MM.1S (cell line): ENCODE results near the gene SHROOM3.

Experiments used
- DNase-seq: peaks from one replicate; pipeline ENCODE4 v3.0.0-alpha.2; 2015
- H2AFZ ChIP-seq: fragments of 300-600 bp; sonication (generic); 2 replicates; pipeline ENCODE4 v1.6.0; 2016; ENCODE audit warnings: antibody characterized with exemption, low read length
- H3F3A ChIP-seq: fragments of 300-600 bp; sonication (generic); 2 replicates; pipeline ENCODE4 v1.6.1; 2016; ENCODE audit warnings: mild to moderate bottlenecking, antibody characterized with exemption, low read length, moderate library complexity, mixed read lengths; ENCODE audit not compliant: insufficient read depth
- H3K27ac ChIP-seq: fragments of 300-600 bp; sonication (generic); 2 replicates; pipeline ENCODE4 v1.5.1; 2016; ENCODE audit warnings: mild to moderate bottlenecking, low read length
- H3K27me3 ChIP-seq: fragments of 300-600 bp; sonication (generic); replicated peaks from 2 replicates; pipeline ENCODE4 v1.6.0; 2016; ENCODE audit warnings: low read length; ENCODE audit not compliant: insufficient read depth
- H3K36me3 ChIP-seq: fragments of 300-600 bp; sonication (generic); replicated peaks from 2 replicates; pipeline ENCODE4 v1.6.1; 2016; ENCODE audit warnings: mild to moderate bottlenecking, low read length, mixed read lengths; ENCODE audit not compliant: insufficient read depth
- H3K4me1 ChIP-seq: fragments of 300-600 bp; sonication (generic); 2 replicates; pipeline ENCODE4 v1.6.1; 2016; ENCODE audit warnings: low read length, mixed read lengths
- H3K4me2 ChIP-seq: fragments of 300-600 bp; sonication (generic); 2 replicates; pipeline ENCODE4 v1.6.0; 2016; ENCODE audit warnings: low read depth, low read length
- H3K4me3 ChIP-seq: fragments of 300-600 bp; sonication (generic); 2 replicates; pipeline ENCODE4 v1.5.1; 2016; ENCODE audit warnings: low read length, mixed read lengths
- H3K79me2 ChIP-seq: fragments of 300-600 bp; sonication (generic); 2 replicates; pipeline ENCODE4 v1.6.1; 2016; ENCODE audit warnings: mixed run types, low read length, mixed read lengths
- H3K9ac ChIP-seq: fragments of 300-600 bp; sonication (generic); 2 replicates; pipeline ENCODE4 v1.6.1; 2016; ENCODE audit warnings: low read length, mixed read lengths
- H3K9me2 ChIP-seq: fragments of 300-600 bp; sonication (generic); replicated peaks from 2 replicates; pipeline ENCODE4 v1.6.1; 2016; ENCODE audit warnings: mild to moderate bottlenecking, low read length, mixed read lengths; ENCODE audit not compliant: insufficient read depth
- H3K9me3 ChIP-seq: fragments of 300-600 bp; sonication (generic); replicated peaks from 2 replicates; pipeline ENCODE4 v1.6.1; 2016; ENCODE audit warnings: mild to moderate bottlenecking, low read length, mixed read lengths; ENCODE audit not compliant: insufficient read depth
- H4K20me1 ChIP-seq: fragments of 300-600 bp; sonication (generic); 2 replicates; pipeline ENCODE4 v1.6.1; 2016; ENCODE audit warnings: mild to moderate bottlenecking, low read length, moderate library complexity, mixed read lengths; ENCODE audit not compliant: insufficient read depth
- EZH2 ChIP-seq: fragments of 300-600 bp; sonication (generic); optimal IDR thresholded peaks from 2 replicates; pipeline ENCODE3; 2017; ENCODE audit warnings: low read depth, mild to moderate bottlenecking, antibody characterized with exemption, low read length, mixed read lengths
- EZH2phosphoT487 ChIP-seq: fragments of 300-600 bp; sonication (generic); IDR thresholded peaks from 2 replicates; pipeline ENCODE4 v1.6.1; 2018; ENCODE audit warnings: antibody characterized with exemption, low read length
- TF ChIP-seq, protein P1 (sequence below): fragments of 300-600 bp; sonication (generic); IDR thresholded peaks from 2 replicates; pipeline ENCODE4 v1.5.1; 2016; ENCODE audit warnings: antibody characterized with exemption, low read length, mixed read lengths

SHROOM3 gene

GRCh38 chr4:76594173-76594572 is 159.1 kb downstream of the SHROOM3 start:
- H3K9ac ChIP-seq = no peak overlapping the region
- DNase-seq = no peak
- no peaks in the 10 kb centered on the region for H3K9me3 ChIP-seq
- H3K9me2 ChIP-seq = no peaks in the 10 kb centered on the region
- H3K27me3 ChIP-seq = no peaks in the 10 kb centered on the region
- H3K4me2 ChIP-seq = no peak overlapping the region
- no peak overlapping the region for H2AFZ ChIP-seq
- H3K4me1 ChIP-seq = no peaks in the 10 kb centered on the region
- H3F3A ChIP-seq = no peaks in the 10 kb centered on the region
- H3K36me3 ChIP-seq = no peaks in the 10 kb centered on the region
- no peaks in the 10 kb centered on the region for H4K20me1 ChIP-seq
- TF ChIP-seq, protein P1, sequence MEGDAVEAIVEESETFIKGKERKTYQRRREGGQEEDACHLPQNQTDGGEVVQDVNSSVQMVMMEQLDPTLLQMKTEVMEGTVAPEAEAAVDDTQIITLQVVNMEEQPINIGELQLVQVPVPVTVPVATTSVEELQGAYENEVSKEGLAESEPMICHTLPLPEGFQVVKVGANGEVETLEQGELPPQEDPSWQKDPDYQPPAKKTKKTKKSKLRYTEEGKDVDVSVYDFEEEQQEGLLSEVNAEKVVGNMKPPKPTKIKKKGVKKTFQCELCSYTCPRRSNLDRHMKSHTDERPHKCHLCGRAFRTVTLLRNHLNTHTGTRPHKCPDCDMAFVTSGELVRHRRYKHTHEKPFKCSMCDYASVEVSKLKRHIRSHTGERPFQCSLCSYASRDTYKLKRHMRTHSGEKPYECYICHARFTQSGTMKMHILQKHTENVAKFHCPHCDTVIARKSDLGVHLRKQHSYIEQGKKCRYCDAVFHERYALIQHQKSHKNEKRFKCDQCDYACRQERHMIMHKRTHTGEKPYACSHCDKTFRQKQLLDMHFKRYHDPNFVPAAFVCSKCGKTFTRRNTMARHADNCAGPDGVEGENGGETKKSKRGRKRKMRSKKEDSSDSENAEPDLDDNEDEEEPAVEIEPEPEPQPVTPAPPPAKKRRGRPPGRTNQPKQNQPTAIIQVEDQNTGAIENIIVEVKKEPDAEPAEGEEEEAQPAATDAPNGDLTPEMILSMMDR = no peak
- TF ChIP-seq EZH2phosphoT487 (no peak), EZH2 (no peak)
- H3K79me2 ChIP-seq = no peaks in the 10 kb centered on the region
- no peak overlapping the region for H3K27ac ChIP-seq
- H3K4me3 ChIP-seq = no peak overlapping the region

DNA sequence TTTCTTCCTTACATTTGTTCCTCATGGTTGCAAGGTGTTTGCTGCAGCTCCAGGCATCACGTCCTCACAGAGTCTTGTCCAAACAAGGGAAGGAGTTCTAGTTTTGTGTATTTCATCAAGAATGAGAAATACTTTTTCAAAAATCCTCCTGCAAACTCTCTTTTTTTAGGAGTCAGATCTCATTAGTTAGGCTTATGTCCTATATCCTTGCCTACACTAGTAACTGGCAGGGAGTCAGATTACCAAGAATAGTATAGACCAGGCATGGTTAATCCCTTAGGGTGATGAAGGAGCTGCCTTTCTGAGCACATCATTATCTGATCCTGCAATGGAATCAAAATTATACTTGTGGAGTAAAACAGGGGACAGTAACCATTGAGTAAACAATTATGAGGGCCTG is 160.4 kb downstream of the SHROOM3 start:
- H2AFZ ChIP-seq = no peak overlapping the region
- no peaks in the 10 kb centered on the region for H4K20me1 ChIP-seq
- no peak overlapping the region for H3K27ac ChIP-seq
- no peak for DNase-seq
- no peaks in the 10 kb centered on the region for H3K9me3 ChIP-seq
- no peaks in the 10 kb centered on the region for H3F3A ChIP-seq
- H3K4me3 ChIP-seq = no peak overlapping the region
- H3K79me2 ChIP-seq = no peaks in the 10 kb centered on the region
- H3K27me3 ChIP-seq = no peaks in the 10 kb centered on the region
- TF ChIP-seq, protein P1 = no peak
- TF ChIP-seq EZH2 = no peak
- TF ChIP-seq EZH2phosphoT487 = no peak
- no peak overlapping the region for H3K4me2 ChIP-seq
- no peak overlapping the region for H3K9ac ChIP-seq
- H3K36me3 ChIP-seq = no peaks in the 10 kb centered on the region
- no peaks in the 10 kb centered on the region for H3K9me2 ChIP-seq
- no peaks in the 10 kb centered on the region for H3K4me1 ChIP-seq

DNA sequence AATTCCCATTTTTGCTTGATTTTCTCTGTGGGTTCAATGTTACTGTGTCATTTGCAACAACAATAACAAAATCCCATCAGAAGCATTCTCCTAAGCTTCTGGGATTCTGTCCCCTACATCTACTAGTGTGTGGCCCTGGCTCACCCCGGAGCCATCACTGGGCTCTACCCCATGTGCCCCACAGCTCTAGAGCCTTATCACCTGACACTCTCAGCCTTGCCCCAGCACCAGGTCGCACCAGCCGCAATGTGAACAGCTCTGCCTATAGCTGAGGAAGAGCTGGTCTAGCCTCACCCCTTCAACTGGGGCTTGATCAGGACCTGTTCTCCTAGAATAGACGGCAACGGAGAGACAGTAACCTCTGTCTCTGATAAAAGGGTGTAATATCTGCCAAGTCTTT is 161.7 kb downstream of the SHROOM3 start:
- H2AFZ ChIP-seq = no peak overlapping the region
- no peaks in the 10 kb centered on the region for H3F3A ChIP-seq
- H3K9ac ChIP-seq = no peak overlapping the region
- no peaks in the 10 kb centered on the region for H3K79me2 ChIP-seq
- no peaks in the 10 kb centered on the region for H3K9me3 ChIP-seq
- H3K27me3 ChIP-seq = no peaks in the 10 kb centered on the region
- H3K27ac ChIP-seq = no peak overlapping the region
- no peaks in the 10 kb centered on the region for H3K4me1 ChIP-seq
- H3K36me3 ChIP-seq = no peaks in the 10 kb centered on the region
- no peak overlapping the region for H3K4me3 ChIP-seq
- TF ChIP-seq EZH2 = no peak
- TF ChIP-seq EZH2phosphoT487 = no peak
- TF ChIP-seq, protein P1 = no peak
- DNase-seq = no peak
- H3K4me2 ChIP-seq = no peak overlapping the region
- H3K9me2 ChIP-seq = no peaks in the 10 kb centered on the region
- H4K20me1 ChIP-seq = no peaks in the 10 kb centered on the region
